ENCODE data around the gene PYCARD.

DNA sequence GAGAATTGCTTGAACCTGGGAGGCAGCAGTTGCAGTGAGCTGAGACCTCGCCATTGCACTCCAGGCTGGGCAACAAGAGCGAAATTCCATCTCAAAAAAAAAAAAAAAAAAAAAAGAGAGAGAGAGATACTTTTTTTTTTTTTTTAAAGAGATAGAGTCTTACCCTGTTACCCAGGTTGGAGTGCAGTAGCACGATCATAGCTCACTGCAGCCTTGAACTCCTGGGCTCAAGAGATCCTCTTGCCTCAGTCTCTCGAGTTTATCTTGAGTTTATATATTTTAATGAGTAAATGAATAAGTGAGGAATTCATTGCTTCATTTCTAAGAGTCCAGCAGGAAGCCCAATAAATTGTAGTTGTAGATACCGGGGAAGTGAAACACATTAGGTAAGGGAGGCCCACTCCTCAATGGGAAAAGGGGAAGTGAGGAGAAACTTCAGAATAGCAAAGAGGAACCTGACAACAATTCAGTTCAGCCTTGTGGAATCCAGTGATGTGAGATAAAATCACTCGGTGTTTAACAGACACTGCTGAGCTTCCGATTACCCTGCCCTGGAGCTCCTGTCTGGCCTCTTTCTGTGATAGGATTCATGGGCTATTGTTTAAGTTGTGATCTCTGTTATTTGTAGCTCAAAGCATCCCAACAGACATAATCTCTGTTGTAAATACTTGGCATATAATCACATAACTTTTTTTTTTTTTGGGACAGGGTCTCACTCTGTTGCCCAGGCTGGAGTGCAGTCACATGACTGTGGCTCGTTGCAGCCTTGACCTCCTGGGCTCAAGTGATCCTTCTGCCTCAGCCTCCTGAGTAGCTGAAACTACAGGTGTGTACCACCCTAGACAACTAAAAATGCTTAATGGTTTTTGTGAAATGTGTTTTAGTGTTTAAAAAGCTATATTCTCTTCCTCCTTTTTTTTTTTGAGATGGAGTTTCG is 41.4 kb upstream of the PYCARD start:
- TF ChIP-seq, protein P1, sequence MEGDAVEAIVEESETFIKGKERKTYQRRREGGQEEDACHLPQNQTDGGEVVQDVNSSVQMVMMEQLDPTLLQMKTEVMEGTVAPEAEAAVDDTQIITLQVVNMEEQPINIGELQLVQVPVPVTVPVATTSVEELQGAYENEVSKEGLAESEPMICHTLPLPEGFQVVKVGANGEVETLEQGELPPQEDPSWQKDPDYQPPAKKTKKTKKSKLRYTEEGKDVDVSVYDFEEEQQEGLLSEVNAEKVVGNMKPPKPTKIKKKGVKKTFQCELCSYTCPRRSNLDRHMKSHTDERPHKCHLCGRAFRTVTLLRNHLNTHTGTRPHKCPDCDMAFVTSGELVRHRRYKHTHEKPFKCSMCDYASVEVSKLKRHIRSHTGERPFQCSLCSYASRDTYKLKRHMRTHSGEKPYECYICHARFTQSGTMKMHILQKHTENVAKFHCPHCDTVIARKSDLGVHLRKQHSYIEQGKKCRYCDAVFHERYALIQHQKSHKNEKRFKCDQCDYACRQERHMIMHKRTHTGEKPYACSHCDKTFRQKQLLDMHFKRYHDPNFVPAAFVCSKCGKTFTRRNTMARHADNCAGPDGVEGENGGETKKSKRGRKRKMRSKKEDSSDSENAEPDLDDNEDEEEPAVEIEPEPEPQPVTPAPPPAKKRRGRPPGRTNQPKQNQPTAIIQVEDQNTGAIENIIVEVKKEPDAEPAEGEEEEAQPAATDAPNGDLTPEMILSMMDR (IDR thresholded peaks at IDR 0.05; ENCODE audit: low read depth, low read length), result no peak
- no peak for TF ChIP-seq EZH2phosphoT487 (IDR thresholded peaks at IDR 0.05; ENCODE audit: low read depth)
